Fibroblast of mammary gland (primary cell): Measurements from ENCODE around the gene SMC4.

Experiments
- DNase-seq: peaks from one replicate; pipeline ENCODE4 v3.0.0-alpha.2; 2010; ENCODE audit warnings: low read depth
- H3K4me3 ChIP-seq: 2 replicates; pipeline ENCODE4 v1.5.1; 2011; ENCODE audit warnings: low read depth, mild to moderate bottlenecking, low read length, moderate library complexity; ENCODE audit not compliant: control insufficient read depth
- TF ChIP-seq, protein P1 (sequence below): conservative IDR thresholded peaks from 2 replicates; pipeline ENCODE4 v1.5.1; 2011; ENCODE audit warnings: low read depth, low read length, inconsistent platforms; ENCODE audit not compliant: control insufficient read depth, insufficient read depth

Gene SMC4

DNA sequence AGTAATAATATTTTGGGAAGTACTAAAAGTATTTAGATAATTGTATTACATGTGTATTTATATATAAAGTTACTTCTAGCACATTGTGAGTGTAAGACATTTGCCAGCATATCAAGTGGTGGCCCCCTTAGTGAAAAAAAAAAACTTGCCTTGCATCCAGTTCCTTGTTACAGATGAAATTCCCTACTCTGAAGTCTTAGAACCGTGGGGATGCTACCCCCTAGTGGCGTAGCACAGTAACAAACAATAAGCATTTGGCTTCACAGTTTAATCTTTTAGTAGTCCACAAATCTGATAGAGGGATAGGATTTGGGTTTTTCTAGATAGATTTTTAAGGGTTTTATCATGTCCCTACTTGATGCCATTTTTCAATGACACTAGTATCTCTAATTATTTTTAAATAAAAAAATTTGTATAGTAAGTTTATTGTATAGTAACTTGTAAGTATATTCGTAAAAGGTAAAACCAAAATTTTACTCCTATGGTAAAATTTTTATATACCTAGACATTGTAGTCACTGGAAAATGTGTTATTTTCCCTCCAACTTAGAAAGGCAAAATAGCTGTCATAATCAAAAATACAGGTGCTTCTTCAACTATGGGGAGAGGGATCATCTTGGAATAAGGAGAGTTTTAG lies 14.3 kb downstream of the SMC4 start:
- H3K4me3 ChIP-seq: no peak overlapping the region
- TF ChIP-seq, protein P1, sequence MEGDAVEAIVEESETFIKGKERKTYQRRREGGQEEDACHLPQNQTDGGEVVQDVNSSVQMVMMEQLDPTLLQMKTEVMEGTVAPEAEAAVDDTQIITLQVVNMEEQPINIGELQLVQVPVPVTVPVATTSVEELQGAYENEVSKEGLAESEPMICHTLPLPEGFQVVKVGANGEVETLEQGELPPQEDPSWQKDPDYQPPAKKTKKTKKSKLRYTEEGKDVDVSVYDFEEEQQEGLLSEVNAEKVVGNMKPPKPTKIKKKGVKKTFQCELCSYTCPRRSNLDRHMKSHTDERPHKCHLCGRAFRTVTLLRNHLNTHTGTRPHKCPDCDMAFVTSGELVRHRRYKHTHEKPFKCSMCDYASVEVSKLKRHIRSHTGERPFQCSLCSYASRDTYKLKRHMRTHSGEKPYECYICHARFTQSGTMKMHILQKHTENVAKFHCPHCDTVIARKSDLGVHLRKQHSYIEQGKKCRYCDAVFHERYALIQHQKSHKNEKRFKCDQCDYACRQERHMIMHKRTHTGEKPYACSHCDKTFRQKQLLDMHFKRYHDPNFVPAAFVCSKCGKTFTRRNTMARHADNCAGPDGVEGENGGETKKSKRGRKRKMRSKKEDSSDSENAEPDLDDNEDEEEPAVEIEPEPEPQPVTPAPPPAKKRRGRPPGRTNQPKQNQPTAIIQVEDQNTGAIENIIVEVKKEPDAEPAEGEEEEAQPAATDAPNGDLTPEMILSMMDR: peak; percentile 87
- peak; percentile 86 for DNase-seq

DNA sequence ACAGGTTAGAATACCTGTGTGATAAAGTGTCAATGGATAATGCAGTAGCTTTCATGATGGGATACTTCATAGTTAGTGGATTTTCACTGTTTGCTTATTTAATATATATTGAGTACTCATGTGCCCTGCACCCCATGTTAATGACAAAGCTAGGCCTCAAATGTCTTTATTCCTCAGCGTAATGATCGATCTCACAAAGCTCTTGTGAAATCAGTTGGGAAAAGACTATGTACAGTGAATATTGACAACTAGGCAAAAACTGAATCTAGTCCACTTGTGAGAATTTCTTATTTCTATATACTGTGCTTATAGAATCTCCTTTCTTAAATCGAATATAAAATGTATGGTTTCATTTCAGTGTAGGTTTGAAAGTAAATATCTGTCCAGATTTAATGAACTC lies 17.9 kb downstream of the SMC4 start:
- no peak overlapping the region for H3K4me3 ChIP-seq
- TF ChIP-seq, protein P1: no peak
- no peak for DNase-seq

DNA sequence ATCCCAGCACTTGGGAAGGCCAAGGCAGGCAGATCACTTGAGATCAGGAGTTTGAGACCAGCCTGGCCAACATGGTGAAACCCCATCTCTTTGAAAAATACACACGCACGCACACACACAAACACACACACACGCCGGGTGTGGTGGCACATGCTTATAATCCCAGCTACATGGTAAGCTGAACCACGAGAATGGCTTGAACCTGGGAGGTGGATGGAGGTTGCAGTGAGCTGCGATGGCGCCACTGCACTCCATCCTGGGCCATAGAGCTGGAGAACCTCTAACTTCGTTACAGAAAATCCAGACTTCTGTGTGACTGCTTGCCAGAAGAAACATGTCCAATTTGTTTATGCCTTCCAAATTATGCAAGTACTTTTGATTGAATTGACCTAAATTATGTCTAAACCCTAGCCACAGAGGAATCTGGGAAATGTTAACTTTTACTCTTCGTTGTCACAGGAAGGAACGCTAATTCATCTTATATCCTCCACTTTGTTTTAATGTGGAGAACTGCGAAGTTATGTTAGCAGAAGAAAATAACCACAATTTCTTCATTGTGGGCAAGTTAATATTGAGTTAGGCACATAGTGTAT lies 28.5 kb downstream of the SMC4 start:
- TF ChIP-seq, protein P1: no peak
- no peak for DNase-seq
- no peak overlapping the region for H3K4me3 ChIP-seq

DNA sequence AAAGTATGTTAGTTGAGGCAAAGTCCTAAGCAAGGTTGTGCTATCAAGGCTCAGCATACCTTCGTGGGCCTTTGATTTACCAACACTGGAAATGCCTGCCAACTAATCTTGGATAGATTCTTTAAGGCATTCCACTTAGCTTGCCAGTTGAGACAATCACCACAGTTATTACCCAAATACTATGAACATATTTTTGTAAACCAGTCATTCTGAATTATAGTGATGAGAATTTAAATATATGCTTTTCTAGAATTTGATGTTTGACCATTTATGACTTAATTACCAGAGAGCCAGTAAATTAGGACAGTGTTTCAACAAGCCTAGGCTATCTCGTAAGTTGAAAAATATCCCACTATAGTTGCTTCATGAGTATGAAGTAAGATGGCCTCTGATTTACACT lies 34.6 kb downstream of the SMC4 start:
- TF ChIP-seq, protein P1: no peak
- H3K4me3 ChIP-seq: no peak overlapping the region
- DNase-seq: peak; percentile 31

DNA sequence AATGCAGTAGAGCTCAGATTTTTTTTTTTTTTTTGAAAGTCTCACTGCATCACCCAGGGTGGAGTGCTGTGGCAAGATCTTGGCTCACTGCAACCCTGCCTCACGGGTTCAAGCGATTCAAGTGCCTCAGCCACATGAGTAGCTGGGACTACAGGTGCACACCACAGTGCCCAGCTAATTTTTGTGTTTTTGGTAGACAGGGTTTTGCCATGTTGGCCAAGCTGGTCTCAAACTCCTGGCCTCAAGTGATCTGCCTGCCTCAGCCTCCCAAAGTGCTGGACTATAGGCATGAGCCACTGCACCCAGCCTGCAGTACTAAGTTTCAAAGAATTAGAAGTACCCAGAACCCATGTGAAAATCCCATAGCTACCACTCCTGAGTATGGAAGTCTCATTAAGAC lies 35.6 kb downstream of the SMC4 start:
- no peak for DNase-seq
- TF ChIP-seq, protein P1: no peak
- H3K4me3 ChIP-seq: no peak overlapping the region

DNA sequence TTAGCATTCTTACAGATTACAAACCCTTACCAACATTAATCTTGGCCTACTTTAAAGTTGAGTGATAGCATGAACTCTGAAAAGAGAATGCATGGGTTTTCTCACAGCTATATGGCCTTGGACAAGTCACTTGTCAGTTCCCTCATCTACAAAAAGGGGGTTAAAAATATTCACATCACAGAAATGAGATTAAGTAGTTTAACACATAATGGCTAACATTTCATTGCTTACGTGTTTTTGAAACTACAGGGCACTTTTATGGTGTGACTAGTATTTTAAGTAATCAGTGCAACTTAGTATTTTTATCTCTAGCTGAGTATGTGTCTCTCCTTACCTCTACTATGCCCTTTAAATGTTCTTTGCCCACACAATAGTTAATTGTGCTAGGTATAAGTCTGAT lies 36.3 kb downstream of the SMC4 start:
- TF ChIP-seq, protein P1: no peak
- H3K4me3 ChIP-seq: no peak overlapping the region
- DNase-seq: no peak
